ENCODE results near the gene CRHR1.

DNA sequence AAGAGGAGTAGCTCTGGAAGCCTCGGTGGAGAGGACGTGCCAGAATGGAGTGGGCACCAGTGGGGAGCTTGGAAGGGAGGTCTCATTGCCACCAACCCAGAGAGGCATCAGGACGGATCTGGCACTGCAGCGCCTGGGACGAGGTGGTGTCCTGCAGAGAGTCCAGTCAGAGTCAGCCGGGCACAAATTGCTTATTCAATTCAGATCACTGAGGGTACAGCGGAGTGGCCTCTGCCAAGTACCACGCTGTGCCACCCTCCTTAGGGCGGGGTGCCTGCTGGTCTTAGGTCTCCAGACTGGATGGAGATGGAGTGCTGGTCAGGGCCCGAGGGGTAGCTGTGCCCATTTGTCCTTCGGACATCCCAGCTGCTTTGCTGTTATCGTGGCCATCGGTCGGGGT lies 41.7 kb downstream of the CRHR1 start:
- TF ChIP-seq, protein P1, sequence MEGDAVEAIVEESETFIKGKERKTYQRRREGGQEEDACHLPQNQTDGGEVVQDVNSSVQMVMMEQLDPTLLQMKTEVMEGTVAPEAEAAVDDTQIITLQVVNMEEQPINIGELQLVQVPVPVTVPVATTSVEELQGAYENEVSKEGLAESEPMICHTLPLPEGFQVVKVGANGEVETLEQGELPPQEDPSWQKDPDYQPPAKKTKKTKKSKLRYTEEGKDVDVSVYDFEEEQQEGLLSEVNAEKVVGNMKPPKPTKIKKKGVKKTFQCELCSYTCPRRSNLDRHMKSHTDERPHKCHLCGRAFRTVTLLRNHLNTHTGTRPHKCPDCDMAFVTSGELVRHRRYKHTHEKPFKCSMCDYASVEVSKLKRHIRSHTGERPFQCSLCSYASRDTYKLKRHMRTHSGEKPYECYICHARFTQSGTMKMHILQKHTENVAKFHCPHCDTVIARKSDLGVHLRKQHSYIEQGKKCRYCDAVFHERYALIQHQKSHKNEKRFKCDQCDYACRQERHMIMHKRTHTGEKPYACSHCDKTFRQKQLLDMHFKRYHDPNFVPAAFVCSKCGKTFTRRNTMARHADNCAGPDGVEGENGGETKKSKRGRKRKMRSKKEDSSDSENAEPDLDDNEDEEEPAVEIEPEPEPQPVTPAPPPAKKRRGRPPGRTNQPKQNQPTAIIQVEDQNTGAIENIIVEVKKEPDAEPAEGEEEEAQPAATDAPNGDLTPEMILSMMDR (IDR thresholded peaks at IDR 0.05) = no peak
- TF ChIP-seq POLR2AphosphoS5 (IDR thresholded peaks at IDR 0.05) (no peak), POLR2A (IDR thresholded peaks at IDR 0.05) (no peak), EP300 (IDR thresholded peaks at IDR 0.05) (no peak)

Data from upper lobe of left lung (tissue), 4 donors.